BLaER1 treated with 17β-estradiol and CSF1 and Interleukin-3, amounts not matched to agents 10 nM and 100 nM (cell line): ENCODE data around the gene SPIB.
A peak's percentile ranks its signal among the peaks of the same experiment; 100 is the strongest.

Source experiments
- H3K27ac ChIP-seq, 11 experiments: shearing (Covaris generic); formaldehyde crosslinking; 2 replicates each; pipeline ENCODE4 v1.8.1; 2022
- H3K27me3 ChIP-seq, 11 experiments: shearing (Covaris generic); formaldehyde crosslinking; 2 replicates each; pipeline ENCODE4 v1.8.1; 2022
- H3K36me3 ChIP-seq, 11 experiments: shearing (Covaris generic); formaldehyde crosslinking; 2 replicates each; pipeline ENCODE4 v1.8.1; 2022
- H3K4me1 ChIP-seq, 10 experiments: shearing (Covaris generic); formaldehyde crosslinking; 2 replicates each; pipeline ENCODE4 v1.8.1; 2022
- H3K4me2 ChIP-seq, 11 experiments: shearing (Covaris generic); formaldehyde crosslinking; 2 replicates each; pipeline ENCODE4 v1.8.1; 2022
- H3K4me3 ChIP-seq, 10 experiments: shearing (Covaris generic); formaldehyde crosslinking; 2 replicates each; pipeline ENCODE4 v1.8.1; 2022
- H3K9ac ChIP-seq, 11 experiments: shearing (Covaris generic); formaldehyde crosslinking; 2 replicates each; pipeline ENCODE4 v1.8.1; 2022
- H3K9me3 ChIP-seq, 11 experiments: shearing (Covaris generic); formaldehyde crosslinking; replicated peaks in 1 of 11; 2 replicates each; pipeline ENCODE4 v1.8.1; 2022
- H4K20me1 ChIP-seq, 11 experiments: shearing (Covaris generic); formaldehyde crosslinking; 2 replicates each; pipeline ENCODE4 v1.8.1; 2022
- Cebpa-rat ChIP-seq, 11 experiments: shearing (Covaris generic); IDR thresholded peaks; 2 replicates each; pipeline ENCODE4 v1.8.1; 2022

The SPIB gene

DNA sequence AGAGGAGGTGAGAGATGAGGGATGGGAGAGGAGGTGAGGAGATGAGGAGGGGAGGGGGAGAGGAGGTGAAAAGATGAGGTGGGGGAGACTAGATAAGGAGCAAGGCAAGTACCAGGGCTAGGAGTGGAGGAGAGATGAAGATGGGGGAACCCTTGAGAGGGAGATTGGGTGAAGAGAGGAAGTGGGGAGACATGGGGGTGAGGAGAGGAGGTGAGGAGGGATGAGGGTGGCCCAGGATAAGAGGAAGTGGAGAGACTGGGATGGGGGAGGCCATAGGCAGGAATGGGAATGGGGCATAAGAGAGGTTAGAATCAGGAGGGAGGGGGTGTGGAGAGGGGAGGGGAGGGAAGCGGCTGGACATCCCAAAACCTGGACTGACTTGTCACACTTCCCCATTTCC lies 40.9 kb downstream of the SPIB start:
- H3K4me2 ChIP-seq, result peak overlapping the region; percentile 48 to 88 (median 78)
- TF ChIP-seq Cebpa-rat (IDR thresholded peaks at IDR 0.05), result no peak
- H3K36me3 ChIP-seq, result no peaks in the 10 kb centered on the region
- H3K4me3 ChIP-seq, result no peak overlapping the region
- H3K27ac ChIP-seq, result peak overlapping the region in 9 of 11 experiments; percentile 49 to 73 (median 66); a peak in 16 of 22 replicates
- H3K9ac ChIP-seq, result peak overlapping the region in 9 of 11 experiments; percentile 18 to 67 (median 55); a peak in 13 of 22 replicates
- no peaks in the 10 kb centered on the region for H3K27me3 ChIP-seq
- H4K20me1 ChIP-seq, result no peaks in the 10 kb centered on the region
- H3K9me3 ChIP-seq, result no peaks in the 10 kb centered on the region; a peak in 1 of 22 replicates
- H3K4me1 ChIP-seq, result peaks cover 14 to 25% (median 23%) of the 10 kb centered on the region in 10 experiments

DNA sequence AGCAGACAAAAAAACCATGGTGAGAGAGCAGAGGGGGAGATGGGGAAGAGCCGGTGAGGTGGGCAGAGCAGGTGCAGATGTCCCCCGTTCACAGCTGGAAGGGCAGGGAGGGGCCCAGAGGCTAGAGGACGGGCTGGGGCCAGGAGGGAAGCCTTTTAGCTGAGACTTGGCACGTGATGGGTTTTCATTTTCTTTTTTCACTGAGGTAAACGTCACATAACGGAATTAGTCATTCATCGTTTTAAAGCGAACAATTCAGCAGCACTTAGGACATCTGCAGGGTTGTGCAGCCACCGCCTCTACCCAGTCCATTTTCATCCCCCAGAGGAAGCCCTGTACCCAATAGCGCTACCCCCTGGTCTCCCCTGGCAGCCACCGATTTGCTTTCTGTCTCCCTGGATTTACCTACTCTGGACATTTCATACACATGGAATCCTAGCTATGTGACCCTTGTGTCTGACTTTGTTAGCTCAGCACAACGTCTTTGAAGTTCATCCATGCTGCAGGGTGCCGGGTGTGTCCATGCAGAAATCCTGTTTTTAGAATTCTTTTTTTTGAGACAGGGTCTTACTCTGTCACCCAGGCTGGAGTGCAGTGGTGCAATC lies 41.5 kb downstream of the SPIB start:
- no peaks in the 10 kb centered on the region for H3K27me3 ChIP-seq
- H4K20me1 ChIP-seq, result no peaks in the 10 kb centered on the region
- H3K4me1 ChIP-seq, result peaks cover 14 to 25% (median 23%) of the 10 kb centered on the region in 10 experiments
- peak overlapping the region in 9 of 11 experiments; percentile 18 to 67 (median 55); a peak in 16 of 22 replicates for H3K9ac ChIP-seq
- H3K9me3 ChIP-seq, result no peaks in the 10 kb centered on the region; a peak in 1 of 22 replicates
- no peaks in the 10 kb centered on the region for H3K36me3 ChIP-seq
- no peak for TF ChIP-seq Cebpa-rat (IDR thresholded peaks at IDR 0.05)
- H3K27ac ChIP-seq, result peak overlapping the region in 9 of 11 experiments; percentile 49 to 73 (median 66); a peak in 17 of 22 replicates
- H3K4me2 ChIP-seq, result peak overlapping the region; percentile 48 to 88 (median 78)
- H3K4me3 ChIP-seq, result peak overlapping the region in 1 of 10 experiments; percentile 8; a peak in 2 of 20 replicates

DNA sequence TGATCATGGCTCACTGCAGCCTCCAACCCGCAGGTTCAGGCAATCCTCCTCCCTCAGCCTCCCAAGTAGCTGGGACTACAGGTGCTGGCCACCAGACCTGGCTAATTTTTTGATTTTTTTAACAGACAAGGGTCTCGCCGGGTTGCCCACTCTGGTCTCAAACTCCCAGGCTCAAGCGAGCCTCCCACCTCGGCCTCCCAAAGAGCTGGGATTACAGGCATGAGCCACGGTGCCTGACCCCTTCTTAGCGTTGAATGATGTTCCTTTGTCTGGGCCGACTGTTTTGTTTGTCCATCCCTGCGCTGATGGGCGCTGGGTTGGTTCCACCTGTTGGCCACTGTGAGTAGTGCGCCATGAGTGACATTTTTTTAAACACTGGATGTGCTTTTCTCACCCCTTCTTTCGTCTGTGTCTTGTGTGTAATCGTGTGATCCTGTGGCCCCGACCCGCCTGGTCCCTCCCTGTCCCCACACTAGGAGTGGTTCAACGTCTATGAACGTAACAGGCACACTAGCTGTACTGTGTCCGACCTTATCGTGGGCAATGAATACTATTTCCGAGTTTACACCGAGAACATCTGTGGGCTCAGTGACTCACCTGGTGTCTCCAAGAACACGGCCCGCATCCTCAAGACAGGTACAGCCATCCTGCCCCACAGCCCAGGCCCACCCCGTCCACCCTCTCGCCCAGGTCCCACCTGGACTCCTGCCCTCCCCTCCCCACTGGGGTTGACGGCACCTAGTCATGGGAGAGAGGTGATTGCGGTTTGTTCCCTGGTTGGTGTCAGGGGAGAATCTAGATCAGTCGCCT lies 42.5 kb downstream of the SPIB start:
- H3K9me3 ChIP-seq, result no peaks in the 10 kb centered on the region
- TF ChIP-seq Cebpa-rat (IDR thresholded peaks at IDR 0.05), result no peak
- peak overlapping the region; percentile 48 to 88 (median 78) for H3K4me2 ChIP-seq
- H4K20me1 ChIP-seq, result no peaks in the 10 kb centered on the region
- H3K27me3 ChIP-seq, result no peaks in the 10 kb centered on the region
- no peaks in the 10 kb centered on the region for H3K36me3 ChIP-seq
- H3K4me1 ChIP-seq, result peaks cover 14 to 25% (median 23%) of the 10 kb centered on the region in 10 experiments
- H3K27ac ChIP-seq, result peak overlapping the region in 8 of 11 experiments; percentile 50 to 73 (median 66); a peak in 15 of 22 replicates
- H3K4me3 ChIP-seq, result no peak overlapping the region
- peak overlapping the region in 6 of 11 experiments; percentile 6 to 67 (median 64); a peak in 8 of 22 replicates for H3K9ac ChIP-seq

DNA sequence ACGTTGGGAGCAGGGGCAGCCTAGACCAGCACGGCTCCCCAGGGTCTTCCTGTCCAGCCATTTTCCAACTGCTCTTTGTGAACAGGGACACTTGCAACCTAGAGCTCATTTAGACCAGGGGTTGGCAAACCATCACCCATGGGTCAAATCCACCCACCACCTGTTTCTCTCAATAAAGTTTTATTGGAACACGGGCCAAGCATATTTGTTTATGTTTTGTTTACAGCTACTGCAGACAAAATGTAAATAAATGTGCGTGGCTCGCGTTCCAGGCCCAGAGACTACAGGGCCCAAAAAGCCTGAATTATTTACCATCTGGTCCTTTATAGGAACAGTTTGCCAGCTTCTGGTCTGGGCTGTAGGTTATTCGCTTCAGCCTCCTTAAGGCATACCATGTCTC lies 44.2 kb downstream of the SPIB start:
- TF ChIP-seq Cebpa-rat (IDR thresholded peaks at IDR 0.05), result no peak
- H4K20me1 ChIP-seq, result no peaks in the 10 kb centered on the region
- peaks cover 14 to 33% (median 25%) of the 10 kb centered on the region in 10 experiments for H3K4me1 ChIP-seq
- no peaks in the 10 kb centered on the region for H3K27me3 ChIP-seq
- no peaks in the 10 kb centered on the region for H3K36me3 ChIP-seq
- H3K9ac ChIP-seq, result no peak overlapping the region
- H3K9me3 ChIP-seq, result no peaks in the 10 kb centered on the region
- no peak overlapping the region for H3K27ac ChIP-seq
- H3K4me2 ChIP-seq, result no peak overlapping the region
- no peak overlapping the region for H3K4me3 ChIP-seq

DNA sequence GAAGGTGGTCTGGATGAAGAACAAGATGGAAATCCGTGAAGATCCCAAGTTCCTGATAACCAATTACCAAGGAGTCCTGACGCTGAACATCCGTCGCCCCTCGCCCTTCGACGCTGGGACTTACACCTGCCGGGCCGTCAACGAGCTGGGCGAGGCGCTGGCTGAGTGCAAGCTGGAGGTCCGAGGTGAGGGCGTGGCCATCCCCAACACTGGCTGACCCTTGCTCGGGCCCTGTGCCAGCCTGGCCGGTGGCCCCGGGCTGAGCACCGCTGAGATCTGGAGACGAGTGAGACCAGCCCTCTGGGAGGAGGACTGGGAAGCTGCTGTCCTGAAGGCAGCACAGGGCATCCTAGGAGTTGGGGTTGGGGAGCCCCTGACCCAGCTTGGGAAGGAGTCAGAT lies 45.6 kb downstream of the SPIB start:
- no peak for TF ChIP-seq Cebpa-rat (IDR thresholded peaks at IDR 0.05)
- no peak overlapping the region for H3K9ac ChIP-seq
- H3K27me3 ChIP-seq, result no peaks in the 10 kb centered on the region
- H4K20me1 ChIP-seq, result no peaks in the 10 kb centered on the region
- H3K4me3 ChIP-seq, result no peak overlapping the region
- no peaks in the 10 kb centered on the region for H3K36me3 ChIP-seq
- no peak overlapping the region for H3K27ac ChIP-seq
- H3K4me2 ChIP-seq, result no peak overlapping the region
- no peaks in the 10 kb centered on the region for H3K9me3 ChIP-seq
- H3K4me1 ChIP-seq, result peaks cover 14 to 37% (median 25%) of the 10 kb centered on the region in 10 experiments

DNA sequence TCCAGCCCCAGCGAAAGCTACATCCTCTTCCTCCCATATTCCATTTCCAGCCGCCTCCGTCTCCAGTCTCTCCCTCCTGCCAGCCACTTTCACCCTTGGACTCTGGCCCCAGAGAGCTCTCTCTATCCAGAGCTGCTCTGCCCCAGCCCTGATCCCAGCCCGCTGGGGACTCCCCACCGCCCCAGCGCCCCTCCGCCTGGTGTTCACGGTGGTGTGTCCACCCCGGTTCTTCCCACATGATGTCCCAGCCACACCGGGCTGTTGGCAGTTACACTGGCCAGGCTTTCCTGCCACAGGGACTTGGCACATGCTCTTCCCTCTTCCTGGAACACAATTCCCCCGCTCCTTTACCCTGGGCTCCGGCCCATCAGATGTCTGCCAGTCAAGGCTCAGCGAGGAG lies 46.3 kb downstream of the SPIB start:
- peaks cover 10 to 34% (median 20%) of the 10 kb centered on the region in 10 experiments for H3K4me1 ChIP-seq

DNA sequence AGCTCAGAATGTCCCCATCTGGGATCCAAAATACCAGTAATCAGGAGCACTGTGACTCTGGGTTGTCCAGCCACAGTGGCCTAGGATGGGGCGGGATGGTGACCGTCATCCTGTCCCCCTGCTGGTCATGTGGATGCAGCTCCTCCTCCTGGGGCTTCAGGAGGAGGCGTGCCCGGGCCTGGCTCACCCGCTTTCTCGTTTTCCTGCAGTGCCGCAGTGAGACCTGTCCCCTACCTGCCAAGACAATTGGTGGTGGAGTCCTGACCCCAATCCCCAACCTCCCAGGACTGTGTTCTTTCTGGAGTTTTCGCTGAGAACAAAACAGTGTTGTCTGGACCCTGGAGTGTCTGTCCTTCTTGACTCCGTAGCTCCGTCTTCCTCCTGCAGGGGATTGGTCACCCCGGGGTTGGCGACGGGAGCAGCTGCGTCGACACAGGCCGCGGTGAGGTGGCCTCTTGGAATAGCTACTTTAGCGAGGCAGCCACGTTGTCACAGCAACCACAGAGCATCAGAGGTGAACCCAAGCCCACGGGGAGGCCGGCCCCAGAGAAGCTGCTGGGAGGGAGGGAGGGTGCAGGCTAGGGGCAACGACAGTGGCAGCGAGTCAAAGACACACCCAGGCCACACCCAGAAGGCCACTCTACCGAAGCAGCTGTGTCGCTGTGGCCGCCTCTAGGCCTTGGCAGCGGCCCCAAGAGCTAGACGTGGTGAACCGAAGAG lies 47.4 kb downstream of the SPIB start:
- Histone ChIP-seq H3K27me3 (no peaks in the 10 kb centered on the region), H3K9me3 (no peaks in the 10 kb centered on the region), H3K4me3 (no peak overlapping the region), H3K4me2 (peak overlapping the region in 3 of 11 experiments; percentile 7 to 17 (median 12); a peak in 2 of 22 replicates), H3K4me1 (peaks cover 0 to 23% (median 8%) of the 10 kb centered on the region in 10 experiments; a peak in 15 of 20 replicates), H3K36me3 (no peaks in the 10 kb centered on the region), H3K9ac (no peak overlapping the region), H3K27ac (no peak overlapping the region), H4K20me1 (no peaks in the 10 kb centered on the region)
- no peak for TF ChIP-seq Cebpa-rat (IDR thresholded peaks at IDR 0.05)

More for the DNA sequence above, 46.3 kb downstream of the SPIB start:
- H4K20me1 ChIP-seq, result no peaks in the 10 kb centered on the region
- H3K27me3 ChIP-seq, result no peaks in the 10 kb centered on the region
- H3K4me3 ChIP-seq, result no peak overlapping the region
- H3K9me3 ChIP-seq, result no peaks in the 10 kb centered on the region
- TF ChIP-seq Cebpa-rat (IDR thresholded peaks at IDR 0.05), result no peak
- no peak overlapping the region for H3K9ac ChIP-seq
- no peak overlapping the region for H3K27ac ChIP-seq
- no peaks in the 10 kb centered on the region for H3K36me3 ChIP-seq
- no peak overlapping the region for H3K4me2 ChIP-seq

DNA sequence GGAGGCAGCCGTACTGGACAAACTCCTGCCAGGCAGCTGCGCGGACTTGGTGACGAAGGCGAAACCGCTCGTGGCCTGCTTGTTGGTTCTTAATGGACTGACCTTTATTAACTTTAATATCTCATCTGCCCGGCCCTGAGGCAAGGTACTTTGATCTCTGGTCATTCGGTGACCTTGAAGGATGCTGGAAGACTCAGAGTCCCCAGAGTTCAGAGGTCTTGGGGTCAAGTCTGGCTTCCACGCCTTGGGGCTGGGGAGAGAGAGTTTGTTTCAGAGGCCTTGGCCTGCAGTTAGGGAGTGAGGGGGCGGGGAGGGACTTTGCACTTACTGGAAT lies 47.9 kb downstream of the SPIB start:
- Histone ChIP-seq H4K20me1 (no peaks in the 10 kb centered on the region), H3K36me3 (no peaks in the 10 kb centered on the region), H3K4me3 (no peak overlapping the region), H3K27me3 (no peaks in the 10 kb centered on the region), H3K9me3 (no peaks in the 10 kb centered on the region), H3K9ac (no peak overlapping the region), H3K4me1 (peaks cover 0 to 18% (median 3%) of the 10 kb centered on the region in 10 experiments; a peak in 12 of 20 replicates), H3K27ac (no peak overlapping the region), H3K4me2 (peak overlapping the region in 3 of 11 experiments; percentile 7 to 17 (median 12); a peak in 2 of 22 replicates)
- TF ChIP-seq Cebpa-rat (IDR thresholded peaks at IDR 0.05), result no peak

DNA sequence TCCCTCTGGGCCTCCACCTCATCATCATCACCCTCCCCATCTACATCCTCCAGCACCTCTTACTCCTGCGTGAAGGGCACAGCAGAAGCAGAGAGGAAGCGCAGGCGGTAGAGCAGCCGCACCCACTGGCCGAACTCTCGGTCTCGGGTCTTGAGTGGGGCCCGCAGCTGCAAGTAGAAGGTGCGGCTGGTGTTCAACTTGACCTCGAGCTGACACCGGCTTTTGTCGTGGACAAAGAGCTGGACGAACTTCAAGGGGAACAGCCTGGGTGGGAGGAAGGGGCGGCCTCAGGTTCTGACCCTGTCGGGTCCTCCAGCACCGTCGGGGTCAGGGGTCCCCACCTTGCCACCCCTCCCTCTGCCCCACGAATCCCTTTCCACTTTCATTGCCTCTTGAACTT lies 48.8 kb downstream of the SPIB start:
- Histone ChIP-seq H3K4me2 (0 out of 22 replicates have a peak overlapping the region, but pooled peaks of 1 of the 11 experiments have one; percentile 17), H3K36me3 (no peaks in the 10 kb centered on the region), H4K20me1 (no peaks in the 10 kb centered on the region), H3K9ac (no peak overlapping the region), H3K27me3 (no peaks in the 10 kb centered on the region), H3K4me1 (peaks cover 0 to 15% (median 0%) of the 10 kb centered on the region in 10 experiments; a peak in 6 of 20 replicates), H3K4me3 (no peak overlapping the region), H3K9me3 (no peaks in the 10 kb centered on the region), H3K27ac (no peak overlapping the region)
- TF ChIP-seq Cebpa-rat (IDR thresholded peaks at IDR 0.05), result no peak
